MCF 10A (cell line): Measurements from ENCODE around the gene FANCD2OS. TPM values are rescaled to one million over a fixed set of nuclear protein-coding genes. Genes with fewer than 3 reads are reported as not detected.

Source experiments
- BruUV-seq: library from RNA; stranded (reverse); fragments of 400-500 nt; replicated peaks from 2 replicates; lab custom pipeline; 2021; lab: Mats Ljungman, UMichigan
- CTCF ChIA-PET: fragments of 300-600 bp; sonication (Branson Sonifier 250); formaldehyde crosslinking; extraction: SDS; loops from one replicate; lab custom pipeline; 2021; ENCODE audit warnings: antibody characterized with exemption, inconsistent platforms; lab: Yijun Ruan, JAX
- POLR2A ChIA-PET: fragments of 300-600, 350-650 bp; sonication (Branson Sonifier 250); formaldehyde crosslinking; extraction: SDS; loops from one replicate; lab custom pipeline; 2020; ENCODE audit warnings: antibody characterized with exemption, inconsistent platforms; lab: Yijun Ruan, JAX
- DNase-seq: peaks from one replicate; pipeline ENCODE4 v3.0.0-alpha.2; 2018; ENCODE audit not compliant: unreplicated experiment
- H3K27ac Mint-ChIP-seq: one replicate; pipeline ENCODE4 v1.8.0; 2022; ENCODE audit warnings: mild to moderate bottlenecking, low read depth, mixed read lengths; ENCODE audit not compliant: unreplicated experiment
- H3K27me3 Mint-ChIP-seq: one replicate; pipeline ENCODE4 v1.8.0; 2022; ENCODE audit warnings: mixed read lengths; ENCODE audit not compliant: insufficient read depth, unreplicated experiment
- H3K36me3 Mint-ChIP-seq: one replicate; pipeline ENCODE4 v1.8.0; 2022; ENCODE audit warnings: mild to moderate bottlenecking, moderate library complexity, mixed read lengths; ENCODE audit not compliant: insufficient read depth, unreplicated experiment
- H3K4me1 Mint-ChIP-seq: one replicate; pipeline ENCODE4 v1.8.0; 2022; ENCODE audit warnings: mixed read lengths; ENCODE audit not compliant: insufficient read depth, unreplicated experiment
- H3K4me3 Mint-ChIP-seq: one replicate; pipeline ENCODE4 v1.8.0; 2022; ENCODE audit warnings: mild to moderate bottlenecking, moderate library complexity, mixed read lengths; ENCODE audit not compliant: unreplicated experiment
- H3K9me3 Mint-ChIP-seq: one replicate; pipeline ENCODE4 v1.8.0; 2022; ENCODE audit warnings: mixed read lengths; ENCODE audit not compliant: unreplicated experiment
- intact Hi-C: fragments of 100-400 bp; cut with micrococcal nuclease; formaldehyde crosslinking; loops from 2 replicates; pipeline ENCODE4 v1.14.1; 2022
- total RNA-seq: library from RNA; stranded (reverse); gene quantifications from 2 replicates; pipeline ENCODE4 v1.2.3, GENCODE V29; 2022
- TF ChIP-seq, protein P1 (sequence below): fragments of 200-600 bp; IDR thresholded peaks from one replicate; pipeline ENCODE4 v1.8.0; 2022; ENCODE audit warnings: antibody characterized with exemption, mild to moderate bottlenecking; ENCODE audit not compliant: unreplicated experiment

Gene FANCD2OS
- total RNA-seq, 1 experiment from 2014 or later, result not detected

DNA sequence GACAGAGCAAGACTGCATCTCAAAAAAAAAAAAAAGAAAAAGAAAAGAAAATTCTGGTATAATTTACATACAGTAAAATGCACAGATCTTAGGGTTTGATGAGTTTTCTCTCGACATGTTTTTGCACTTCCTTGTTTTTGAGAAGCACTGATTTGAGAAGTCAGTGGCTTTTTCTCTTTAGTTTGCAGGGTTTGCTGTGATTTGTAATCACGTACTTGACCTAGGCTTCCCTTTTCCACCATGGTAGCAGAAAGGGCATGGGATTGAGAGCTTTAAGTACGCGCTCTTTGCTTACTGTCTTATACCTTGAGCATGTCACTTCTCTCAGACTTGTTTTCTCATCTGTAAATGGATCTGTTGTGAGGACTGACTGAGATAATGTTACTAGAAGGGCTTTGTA is 37.6 kb upstream of the FANCD2OS start:
- ChIA-PET POLR2A (interaction anchor here (0.6 kb wide), 1 partner anchor 53 kb away, joined by 4 read pairs; no protein-coding TSS in a partner anchor), CTCF (interaction anchor here (0.6 to 0.7 kb wide), 2 partner anchors 11 to 12 kb away, joined by 3 read pairs; no protein-coding TSS in a partner anchor)
- Mint-ChIP-seq H3K4me1 (peaks cover 6% of the 10 kb centered on the region), H3K4me3 (no peak overlapping the region), H3K27me3 (no peaks in the 10 kb centered on the region), H3K36me3 (peaks cover 82% of the 10 kb centered on the region), H3K27ac (no peak overlapping the region), H3K9me3 (no peaks in the 10 kb centered on the region)
- no TSS peak for BruUV-seq
- TF ChIP-seq, protein P1, sequence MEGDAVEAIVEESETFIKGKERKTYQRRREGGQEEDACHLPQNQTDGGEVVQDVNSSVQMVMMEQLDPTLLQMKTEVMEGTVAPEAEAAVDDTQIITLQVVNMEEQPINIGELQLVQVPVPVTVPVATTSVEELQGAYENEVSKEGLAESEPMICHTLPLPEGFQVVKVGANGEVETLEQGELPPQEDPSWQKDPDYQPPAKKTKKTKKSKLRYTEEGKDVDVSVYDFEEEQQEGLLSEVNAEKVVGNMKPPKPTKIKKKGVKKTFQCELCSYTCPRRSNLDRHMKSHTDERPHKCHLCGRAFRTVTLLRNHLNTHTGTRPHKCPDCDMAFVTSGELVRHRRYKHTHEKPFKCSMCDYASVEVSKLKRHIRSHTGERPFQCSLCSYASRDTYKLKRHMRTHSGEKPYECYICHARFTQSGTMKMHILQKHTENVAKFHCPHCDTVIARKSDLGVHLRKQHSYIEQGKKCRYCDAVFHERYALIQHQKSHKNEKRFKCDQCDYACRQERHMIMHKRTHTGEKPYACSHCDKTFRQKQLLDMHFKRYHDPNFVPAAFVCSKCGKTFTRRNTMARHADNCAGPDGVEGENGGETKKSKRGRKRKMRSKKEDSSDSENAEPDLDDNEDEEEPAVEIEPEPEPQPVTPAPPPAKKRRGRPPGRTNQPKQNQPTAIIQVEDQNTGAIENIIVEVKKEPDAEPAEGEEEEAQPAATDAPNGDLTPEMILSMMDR, result no peak
- DNase-seq, result no peak
- intact Hi-C loops, result no loop called here

DNA sequence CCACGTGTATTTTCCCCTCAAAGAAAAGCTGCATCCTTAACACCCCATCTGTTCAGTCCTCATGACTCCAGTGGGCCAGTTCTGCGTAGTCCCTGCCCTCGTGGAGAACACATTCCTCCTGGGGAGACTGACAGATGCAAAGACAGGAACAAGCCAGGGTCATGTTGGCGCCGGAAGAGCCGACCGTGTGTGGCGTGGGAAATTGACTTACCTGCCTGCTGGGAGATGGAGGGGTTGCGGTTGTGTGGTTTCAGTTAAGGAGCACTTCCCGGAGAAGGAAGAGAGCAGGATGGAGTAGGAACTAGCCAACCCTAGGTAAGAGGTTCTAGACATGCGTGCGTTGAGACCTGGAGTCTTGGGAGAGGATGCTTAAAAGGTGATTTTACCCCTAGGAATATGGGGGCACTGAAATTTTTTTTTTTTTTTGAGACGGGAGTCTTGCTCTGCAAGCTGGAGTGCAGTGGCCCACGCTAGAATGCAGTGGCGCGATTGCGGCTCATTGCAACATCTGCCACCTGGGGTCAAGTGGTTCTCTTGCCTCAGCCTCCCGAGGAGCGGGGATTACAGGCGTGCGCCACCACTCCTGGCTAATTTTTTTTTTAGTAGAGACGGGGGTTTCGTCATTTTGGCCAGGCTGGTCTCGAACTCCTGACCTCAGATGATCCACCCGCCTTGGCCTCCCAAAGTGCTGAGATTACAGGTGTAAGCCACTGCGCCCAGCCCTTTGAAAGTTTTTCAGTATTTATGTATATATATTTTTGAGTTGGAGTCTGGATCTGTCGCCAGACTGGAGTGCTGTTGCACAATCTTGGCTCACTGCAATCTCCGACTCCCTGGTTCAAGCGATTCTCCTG is 34.9 kb upstream of the FANCD2OS start:
- peak overlapping the region; percentile 92 for H3K27ac Mint-ChIP-seq
- peak overlapping the region; percentile 86 for H3K4me3 Mint-ChIP-seq
- H3K9me3 Mint-ChIP-seq, result no peaks in the 10 kb centered on the region
- peaks cover 55% of the 10 kb centered on the region for H3K36me3 Mint-ChIP-seq
- intact Hi-C loops, result loop anchor here (2.0 kb wide), 1 partner anchor 82 kb away; no protein-coding TSS in a partner anchor
- TF ChIP-seq, protein P1, result no peak
- ChIA-PET CTCF (interaction anchor here (0.7 kb wide), 2 partner anchors 9 to 81 kb away, joined by 3 to 4 read pairs; no protein-coding TSS in a partner anchor), POLR2A (interaction anchor here (0.7 to 3.8 kb wide), 6 partner anchors 50 to 1568 kb away, joined by 3 to 41 read pairs (median 4); partner anchors contain the start of gene RPUSD3)
- H3K4me1 Mint-ChIP-seq, result peaks cover 6% of the 10 kb centered on the region
- H3K27me3 Mint-ChIP-seq, result no peaks in the 10 kb centered on the region
- no TSS peak for BruUV-seq
- DNase-seq, result peak; percentile 38

DNA sequence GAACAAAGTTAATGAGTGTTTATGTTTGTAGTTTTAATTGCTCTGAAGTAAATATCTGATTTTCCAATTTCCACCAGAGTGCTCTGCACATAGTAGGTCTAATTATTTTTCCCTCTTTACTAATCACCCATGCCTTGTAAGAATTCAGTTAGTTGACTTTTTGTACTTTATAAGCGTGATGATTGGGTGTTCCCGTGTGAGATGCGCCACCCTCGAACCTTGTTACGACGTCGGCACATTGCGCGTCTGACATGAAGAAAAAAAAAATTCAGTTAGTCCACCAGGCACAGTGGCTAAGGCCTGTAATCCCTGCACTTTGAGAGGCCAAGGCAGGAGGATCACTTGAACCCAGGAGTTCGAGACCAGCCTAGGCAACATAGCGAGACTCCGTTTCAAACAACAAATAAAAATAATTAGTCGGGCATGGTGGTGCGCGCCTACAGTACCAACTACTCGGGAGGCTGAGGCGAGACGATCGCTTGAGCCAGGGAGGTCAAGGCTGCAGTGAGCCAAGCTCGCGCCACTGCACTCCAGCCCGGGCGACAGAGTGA is 33.0 kb upstream of the FANCD2OS start:
- Mint-ChIP-seq H3K36me3 (peaks cover 36% of the 10 kb centered on the region), H3K27me3 (no peaks in the 10 kb centered on the region), H3K4me1 (peaks cover 6% of the 10 kb centered on the region), H3K27ac (peak overlapping the region; percentile 92), H3K4me3 (peak overlapping the region; percentile 86), H3K9me3 (no peaks in the 10 kb centered on the region)
- intact Hi-C loops, result no loop called here
- TF ChIP-seq, protein P1, result no peak
- BruUV-seq, result no TSS peak
- no peak for DNase-seq
- POLR2A ChIA-PET, result interaction anchor here (0.5 to 3.8 kb wide), 25 partner anchors 10 to 1197 kb away, joined by 3 to 41 read pairs (median 4); partner anchors contain the start of genes ARPC4, BRK1, RPUSD3 and TADA3
- CTCF ChIA-PET, result interaction anchor here (0.6 to 0.8 kb wide), 4 partner anchors 77 to 164 kb away, joined by 3 to 4 read pairs (median 3); no protein-coding TSS in a partner anchor

DNA sequence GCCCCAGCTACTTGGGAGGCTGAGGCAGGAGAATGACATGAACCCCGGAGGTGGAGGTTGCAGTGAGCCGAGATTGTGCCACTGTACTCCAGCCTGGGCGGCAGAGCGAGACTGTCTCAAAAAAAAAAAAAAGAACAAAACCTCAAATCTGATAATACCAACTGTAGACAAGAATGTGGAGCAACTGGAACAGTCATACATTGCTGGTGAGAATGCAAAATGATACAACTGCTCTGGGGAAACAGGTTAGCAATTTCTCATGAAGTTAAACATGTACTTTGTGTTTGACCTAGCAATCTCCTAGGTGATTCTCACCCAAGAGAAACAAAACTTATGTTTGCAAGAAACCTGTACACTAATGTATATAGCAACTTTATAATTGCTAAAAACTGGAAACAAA is 29.1 kb upstream of the FANCD2OS start:
- TF ChIP-seq, protein P1, result no peak
- H3K27ac Mint-ChIP-seq, result no peak overlapping the region
- H3K4me1 Mint-ChIP-seq, result no peaks in the 10 kb centered on the region
- ChIA-PET CTCF (interaction anchor here (0.6 kb wide), 1 partner anchor 23 kb away, joined by 3 read pairs; no protein-coding TSS in a partner anchor), POLR2A (no interaction called here)
- no peak for DNase-seq
- no peaks in the 10 kb centered on the region for H3K9me3 Mint-ChIP-seq
- no peak overlapping the region for H3K4me3 Mint-ChIP-seq
- no TSS peak for BruUV-seq
- no peaks in the 10 kb centered on the region for H3K27me3 Mint-ChIP-seq
- peaks cover 10% of the 10 kb centered on the region for H3K36me3 Mint-ChIP-seq
- intact Hi-C loops, result no loop called here
